ENCODE measurements around the gene CFP. TPM values are rescaled to one million over a fixed set of nuclear protein-coding genes. Genes with fewer than 3 reads are reported as not detected.

CFP gene
- polyA plus RNA-seq, 1 donor from 2014 or later = 4.8 TPM

DNA sequence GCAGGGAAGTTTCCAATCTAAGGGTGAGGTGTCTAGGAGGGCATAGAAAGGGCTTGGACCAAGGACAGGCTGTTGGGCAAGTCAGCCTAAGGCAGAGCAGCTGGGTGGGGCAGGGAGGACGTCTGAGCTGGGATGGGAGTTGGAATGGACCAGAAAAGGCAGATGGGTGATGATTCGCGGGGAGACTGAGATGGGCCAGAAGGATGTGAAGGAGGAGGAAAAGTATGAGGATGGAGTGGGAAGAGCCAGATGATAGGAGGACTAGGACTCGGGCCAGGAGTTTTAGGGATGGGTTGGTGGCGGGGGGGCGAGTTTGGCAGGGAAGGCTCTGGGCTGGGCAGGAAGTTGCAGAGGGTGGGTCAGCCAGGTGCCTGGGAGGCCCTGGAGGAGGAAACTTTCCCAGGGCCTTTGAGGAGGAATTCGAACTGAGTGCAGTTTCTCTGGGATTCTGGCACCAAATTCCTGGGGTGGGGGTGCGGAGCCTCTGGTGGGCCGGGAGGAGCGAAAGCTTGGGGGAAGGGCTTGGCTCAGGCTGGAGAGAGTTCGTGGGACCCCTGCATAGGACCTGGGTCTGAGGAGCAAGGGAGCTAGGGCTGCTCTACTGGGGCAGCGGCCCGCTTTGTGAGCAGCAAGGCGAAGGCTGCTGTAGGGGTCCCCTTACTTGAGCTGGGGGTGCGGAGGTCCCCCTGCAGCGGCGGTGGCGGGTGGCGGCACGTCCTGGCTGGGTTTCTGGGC, 56.2 kb downstream of the CFP start:
- Histone ChIP-seq H3K9ac (ENCODE audit: low read length) (no peak overlapping the region), H4K20me1 (ENCODE audit: insufficient read depth) (no peaks in the 10 kb centered on the region), H3K27me3 (ENCODE audit: insufficient read depth, low read depth, low read length) (no peaks in the 10 kb centered on the region), H3K4me2 (ENCODE audit: low read length) (no peak overlapping the region), H3K4me3 (ENCODE audit: low read length) (no peak overlapping the region), H2AFZ (ENCODE audit: low read depth, low read length) (no peak overlapping the region), H3K27ac (ENCODE audit: low read length) (no peak overlapping the region), H3K36me3 (ENCODE audit: insufficient read depth, low read length) (no peaks in the 10 kb centered on the region), H3K9me3 (ENCODE audit: low read length) (no peaks in the 10 kb centered on the region), H3F3A (ENCODE audit: insufficient read depth, low read length, poor library complexity, severe bottlenecking) (no peaks in the 10 kb centered on the region), H3K9me2 (ENCODE audit: insufficient read depth, low read length) (no peaks in the 10 kb centered on the region), H3K79me2 (replicated peaks; ENCODE audit: insufficient read depth, low read length) (no peaks in the 10 kb centered on the region)
- TF ChIP-seq, protein P1, sequence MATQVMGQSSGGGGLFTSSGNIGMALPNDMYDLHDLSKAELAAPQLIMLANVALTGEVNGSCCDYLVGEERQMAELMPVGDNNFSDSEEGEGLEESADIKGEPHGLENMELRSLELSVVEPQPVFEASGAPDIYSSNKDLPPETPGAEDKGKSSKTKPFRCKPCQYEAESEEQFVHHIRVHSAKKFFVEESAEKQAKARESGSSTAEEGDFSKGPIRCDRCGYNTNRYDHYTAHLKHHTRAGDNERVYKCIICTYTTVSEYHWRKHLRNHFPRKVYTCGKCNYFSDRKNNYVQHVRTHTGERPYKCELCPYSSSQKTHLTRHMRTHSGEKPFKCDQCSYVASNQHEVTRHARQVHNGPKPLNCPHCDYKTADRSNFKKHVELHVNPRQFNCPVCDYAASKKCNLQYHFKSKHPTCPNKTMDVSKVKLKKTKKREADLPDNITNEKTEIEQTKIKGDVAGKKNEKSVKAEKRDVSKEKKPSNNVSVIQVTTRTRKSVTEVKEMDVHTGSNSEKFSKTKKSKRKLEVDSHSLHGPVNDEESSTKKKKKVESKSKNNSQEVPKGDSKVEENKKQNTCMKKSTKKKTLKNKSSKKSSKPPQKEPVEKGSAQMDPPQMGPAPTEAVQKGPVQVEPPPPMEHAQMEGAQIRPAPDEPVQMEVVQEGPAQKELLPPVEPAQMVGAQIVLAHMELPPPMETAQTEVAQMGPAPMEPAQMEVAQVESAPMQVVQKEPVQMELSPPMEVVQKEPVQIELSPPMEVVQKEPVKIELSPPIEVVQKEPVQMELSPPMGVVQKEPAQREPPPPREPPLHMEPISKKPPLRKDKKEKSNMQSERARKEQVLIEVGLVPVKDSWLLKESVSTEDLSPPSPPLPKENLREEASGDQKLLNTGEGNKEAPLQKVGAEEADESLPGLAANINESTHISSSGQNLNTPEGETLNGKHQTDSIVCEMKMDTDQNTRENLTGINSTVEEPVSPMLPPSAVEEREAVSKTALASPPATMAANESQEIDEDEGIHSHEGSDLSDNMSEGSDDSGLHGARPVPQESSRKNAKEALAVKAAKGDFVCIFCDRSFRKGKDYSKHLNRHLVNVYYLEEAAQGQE (IDR thresholded peaks at IDR 0.05; ENCODE audit: borderline replicate concordance) = no peak
- TF ChIP-seq, protein P2, sequence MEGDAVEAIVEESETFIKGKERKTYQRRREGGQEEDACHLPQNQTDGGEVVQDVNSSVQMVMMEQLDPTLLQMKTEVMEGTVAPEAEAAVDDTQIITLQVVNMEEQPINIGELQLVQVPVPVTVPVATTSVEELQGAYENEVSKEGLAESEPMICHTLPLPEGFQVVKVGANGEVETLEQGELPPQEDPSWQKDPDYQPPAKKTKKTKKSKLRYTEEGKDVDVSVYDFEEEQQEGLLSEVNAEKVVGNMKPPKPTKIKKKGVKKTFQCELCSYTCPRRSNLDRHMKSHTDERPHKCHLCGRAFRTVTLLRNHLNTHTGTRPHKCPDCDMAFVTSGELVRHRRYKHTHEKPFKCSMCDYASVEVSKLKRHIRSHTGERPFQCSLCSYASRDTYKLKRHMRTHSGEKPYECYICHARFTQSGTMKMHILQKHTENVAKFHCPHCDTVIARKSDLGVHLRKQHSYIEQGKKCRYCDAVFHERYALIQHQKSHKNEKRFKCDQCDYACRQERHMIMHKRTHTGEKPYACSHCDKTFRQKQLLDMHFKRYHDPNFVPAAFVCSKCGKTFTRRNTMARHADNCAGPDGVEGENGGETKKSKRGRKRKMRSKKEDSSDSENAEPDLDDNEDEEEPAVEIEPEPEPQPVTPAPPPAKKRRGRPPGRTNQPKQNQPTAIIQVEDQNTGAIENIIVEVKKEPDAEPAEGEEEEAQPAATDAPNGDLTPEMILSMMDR (IDR thresholded peaks at IDR 0.05; ENCODE audit: poor library complexity, severe bottlenecking) = no peak
- TF ChIP-seq POLR2AphosphoS5 (IDR thresholded peaks at IDR 0.05) (no peak), EZH2 (IDR thresholded peaks at IDR 0.05; ENCODE audit: borderline replicate concordance, insufficient read depth, low read length, poor library complexity, severe bottlenecking) (no peak), MXI1 (conservative IDR thresholded peaks at IDR 0.05; ENCODE audit: poor library complexity, severe bottlenecking) (no peak), SMC3 (conservative IDR thresholded peaks at IDR 0.05; ENCODE audit: poor library complexity) (no peak), EP300 (conservative IDR thresholded peaks at IDR 0.05; ENCODE audit: poor library complexity, severe bottlenecking) (no peak), TAF1 (IDR thresholded peaks at IDR 0.05; ENCODE audit: low read depth) (no peak), RAD21 (conservative IDR thresholded peaks at IDR 0.05) (no peak)

Small RNA genes within 50 kb of the gene (small RNA-seq; reads per million reads assigned to genes)
- 0 reads per million in 3 experiments for gene MIR4769

Other genes starting within 250 kb of the CFP start
- 7.9 and 9.1 TPM in 2 replicates for gene ZNF41, start 146.7 kb downstream of the CFP start, polyA plus RNA-seq
- gene ARAF, start 68.7 kb downstream of the CFP start, polyA plus RNA-seq = 9.9 and 25.0 TPM in 2 replicates
- 2.0 and 3.9 TPM in 2 replicates for gene TIMP1, start 47.5 kb downstream of the CFP start, polyA plus RNA-seq
- 4.3 and 6.7 TPM in 2 replicates for gene SYN1, start 10.1 kb downstream of the CFP start, polyA plus RNA-seq
- gene ELK1, start 20.6 kb upstream of the CFP start, polyA plus RNA-seq = 21.2 and 31.8 TPM in 2 replicates
- gene UXT, start 29.2 kb upstream of the CFP start, polyA plus RNA-seq = 141 and 153 TPM in 2 replicates
- gene ZNF81, start 207.0 kb upstream of the CFP start, polyA plus RNA-seq = 7.0 and 7.7 TPM in 2 replicates